HG02885 (cell line): ENCODE results near the gene LPP.

Experiments used
- ATAC-seq: cut with Tn5 transposase; IDR thresholded peaks from one replicate; pipeline ENCODE4 v1.9.1; 2021; ENCODE audit warnings: mild to moderate bottlenecking; ENCODE audit not compliant: unreplicated experiment, poor library complexity

Gene LPP

GRCh38 chr3:188520466-188520865 is 366.5 kb downstream of the LPP start:
- ATAC-seq: no peak

GRCh38 chr3:188522115-188522514 is 368.2 kb downstream of the LPP start:
- no peak for ATAC-seq

- ATAC-seq: no peak
Measured at GRCh38 chr3:188523291-188523690, 369.3 kb downstream of the LPP start.

- no peak for ATAC-seq
Measured at GRCh38 chr3:188524052-188524451, 370.1 kb downstream of the LPP start.

- ATAC-seq: no peak
Measured at GRCh38 chr3:188526057-188526456, 372.1 kb downstream of the LPP start.

GRCh38 chr3:188527389-188527788 is 373.4 kb downstream of the LPP start:
- ATAC-seq: no peak

GRCh38 chr3:188528396-188528795 is 374.4 kb downstream of the LPP start:
- ATAC-seq: no peak

GRCh38 chr3:188529228-188529627 is 375.3 kb downstream of the LPP start:
- no peak for ATAC-seq

GRCh38 chr3:188530226-188530625 is 376.3 kb downstream of the LPP start:
- no peak for ATAC-seq

GRCh38 chr3:188531210-188531609 is 377.3 kb downstream of the LPP start:
- no peak for ATAC-seq

- ATAC-seq: no peak
Measured at GRCh38 chr3:188533172-188533571, 379.2 kb downstream of the LPP start.

- no peak for ATAC-seq
Measured at GRCh38 chr3:188533612-188534357, 379.8 kb downstream of the LPP start.

- no peak for ATAC-seq
Measured at GRCh38 chr3:188534633-188535032, 380.7 kb downstream of the LPP start.

GRCh38 chr3:188537606-188538005 is 383.6 kb downstream of the LPP start:
- ATAC-seq: no peak

GRCh38 chr3:188539037-188539436 is 385.1 kb downstream of the LPP start:
- ATAC-seq: no peak

GRCh38 chr3:188539631-188540194 is 385.8 kb downstream of the LPP start:
- ATAC-seq: no peak

- ATAC-seq: no peak
Measured at GRCh38 chr3:188542196-188542595, 388.2 kb downstream of the LPP start.

- no peak for ATAC-seq
Measured at GRCh38 chr3:188544012-188544411, 390.1 kb downstream of the LPP start.

GRCh38 chr3:188546835-188547670 is 393.1 kb downstream of the LPP start:
- ATAC-seq: no peak

GRCh38 chr3:188553569-188553968 is 399.6 kb downstream of the LPP start:
- ATAC-seq: no peak

GRCh38 chr3:188554404-188554803 is 400.4 kb downstream of the LPP start:
- ATAC-seq: no peak
